Fibroblast of skin of right biceps (primary cell): ENCODE data around the gene ZNF71.
"Not testable (repeated sequence)": the region's sequence is repeated elsewhere in the genome, so short reads cannot be mapped to it uniquely, and the experiment has no call there.

ENCODE experiments used
- DNase-seq: peaks from one replicate; pipeline ENCODE4 v3.0.0-alpha.2; 2013

ZNF71 gene

DNA sequence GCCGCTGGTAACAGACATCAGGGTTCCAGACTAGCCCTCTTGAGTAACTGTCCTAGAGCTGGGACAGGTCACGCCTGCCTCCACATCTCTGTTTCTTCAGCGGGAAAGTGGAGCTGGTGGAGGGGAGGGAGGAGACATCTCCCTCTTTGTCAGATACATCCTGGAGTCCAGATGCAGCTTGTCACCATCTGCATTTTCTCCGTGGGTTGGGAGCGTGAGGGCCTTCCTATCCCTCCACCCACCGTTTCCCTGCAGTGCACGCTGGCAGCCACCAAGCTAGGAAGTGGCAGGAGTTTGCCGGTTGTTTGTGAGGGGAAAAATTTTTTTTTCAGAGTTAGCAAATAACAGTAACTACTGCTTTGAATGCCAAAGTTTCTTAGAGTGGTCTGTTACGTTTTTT is 27.9 kb downstream of the ZNF71 start:
- no peak for DNase-seq

DNA sequence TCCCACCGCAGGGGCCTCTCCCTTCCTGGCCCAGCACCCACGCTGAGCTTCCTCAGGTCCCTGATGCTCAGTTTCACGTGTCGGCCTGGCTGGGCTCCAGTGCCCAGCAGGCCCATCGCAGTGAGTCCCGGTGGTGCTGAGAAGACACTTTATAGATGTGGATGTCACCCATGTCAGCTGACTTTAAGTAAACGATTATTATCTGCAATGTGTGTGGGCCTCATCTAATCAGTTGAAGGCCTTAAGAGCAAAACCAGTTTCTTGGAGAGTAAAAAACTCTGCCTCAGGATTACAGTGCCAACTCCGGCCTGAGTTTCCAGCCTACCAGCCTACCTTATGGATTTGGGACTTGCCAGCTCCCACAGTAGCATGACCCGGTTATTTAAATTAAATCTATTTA is 30.6 kb downstream of the ZNF71 start:
- no peak for DNase-seq

DNA sequence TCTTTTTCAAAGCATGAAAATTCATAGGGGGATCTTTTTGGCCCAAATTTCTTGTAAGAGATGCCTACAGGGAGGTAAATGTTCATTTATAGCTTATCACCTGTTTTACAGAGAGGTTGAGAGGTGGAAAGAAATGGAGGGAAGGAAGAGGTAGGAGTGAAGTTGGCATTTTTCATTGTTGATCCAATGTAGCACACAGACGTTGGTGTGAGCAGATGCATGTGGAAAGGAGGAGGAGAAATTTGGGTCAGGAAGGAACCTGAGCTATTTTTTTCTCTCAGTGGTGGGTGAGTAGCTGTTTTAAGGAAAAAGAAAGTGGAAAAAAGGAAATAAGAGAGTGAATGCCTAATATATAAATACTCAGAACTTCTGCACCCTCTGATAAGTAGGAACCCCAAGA is 37.9 kb downstream of the ZNF71 start:
- DNase-seq, result no peak

DNA sequence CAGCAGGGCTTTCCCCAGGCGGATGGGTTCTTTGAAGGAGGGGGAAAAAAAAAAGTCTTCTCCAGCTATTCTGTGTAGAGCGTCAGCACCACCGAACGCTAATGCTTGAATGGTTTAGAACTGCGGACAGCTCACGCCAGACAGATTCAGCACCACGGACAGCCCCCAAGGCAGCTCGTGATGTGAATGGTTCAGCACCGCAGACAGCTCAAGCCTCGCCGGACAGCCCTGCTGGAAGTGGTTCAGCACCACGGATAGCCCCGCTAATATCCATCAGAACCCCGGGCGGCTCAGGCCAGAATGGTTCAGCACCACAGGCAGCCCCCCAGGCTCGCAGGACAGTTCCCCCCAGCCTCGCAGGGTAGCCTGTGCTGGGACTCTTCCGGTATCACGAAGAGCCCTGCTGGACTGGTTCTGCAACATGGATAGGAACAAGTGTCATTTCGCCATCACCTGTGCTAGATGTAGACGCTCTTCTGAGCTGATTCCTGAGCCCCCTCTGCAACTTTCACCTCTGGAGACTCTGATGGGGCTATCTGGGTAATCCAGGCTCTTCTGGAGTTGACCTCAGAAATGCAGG is 43.0 kb downstream of the ZNF71 start:
- peak; percentile 72 for DNase-seq

GRCh38 chr19:56639217-56639616 is 44.1 kb downstream of the ZNF71 start:
- peak; percentile 16 for DNase-seq

- no peak for DNase-seq
Observed at GRCh38 chr19:56642711-56643459, 47.8 kb downstream of the ZNF71 start, which contains the start of gene SMIM17. Gene SMIM17, plus strand, starts transcription at chr19:56643159. Its CDS starts 2,509 bp downstream, at chr19:56645668.

DNA sequence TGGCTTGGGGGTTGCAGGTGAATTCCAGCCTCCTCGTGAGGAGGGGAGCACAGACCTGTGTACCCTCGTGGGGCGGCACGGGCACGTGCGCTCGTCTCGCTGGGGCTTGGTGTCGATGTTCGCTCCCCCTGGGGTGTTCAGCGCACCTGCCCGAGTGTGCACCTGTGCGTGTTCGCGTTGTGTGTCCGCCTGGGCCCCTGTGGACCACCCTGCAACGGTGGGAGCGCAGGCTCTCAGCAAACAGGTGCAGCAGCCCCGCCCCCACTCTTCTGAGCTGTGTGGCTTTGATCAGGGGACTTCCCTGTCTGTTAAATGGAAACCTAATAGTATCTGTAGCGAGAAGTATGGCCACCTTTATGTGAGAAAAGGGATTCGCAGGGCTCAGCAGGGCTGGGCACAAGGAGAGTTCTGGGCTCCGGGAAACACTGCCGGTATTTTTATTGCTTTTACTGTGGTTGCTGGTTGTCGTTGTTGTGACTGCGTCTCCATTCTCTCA is 48.4 kb downstream of the ZNF71 start:
- no peak for DNase-seq

DNA sequence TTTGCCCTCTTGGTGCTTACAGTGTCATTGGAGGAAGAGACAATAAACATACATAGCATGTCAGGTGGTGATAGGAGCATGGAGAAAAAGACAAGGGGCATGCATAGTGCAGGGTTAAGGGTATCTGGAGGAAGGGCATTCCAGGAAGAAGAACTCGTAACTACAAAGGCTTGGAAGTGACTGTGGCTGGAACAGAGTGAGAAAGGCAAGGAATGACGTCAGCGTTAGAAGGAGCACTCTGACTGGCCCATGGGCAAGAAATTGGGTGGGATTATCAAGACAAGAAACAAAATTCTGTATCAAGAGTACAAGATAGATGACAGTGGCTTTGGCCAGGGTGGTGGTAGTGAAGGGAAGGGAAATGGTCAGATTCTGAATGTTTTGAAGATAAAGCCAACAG is 59.0 kb downstream of the ZNF71 start:
- DNase-seq, result no peak

DNA sequence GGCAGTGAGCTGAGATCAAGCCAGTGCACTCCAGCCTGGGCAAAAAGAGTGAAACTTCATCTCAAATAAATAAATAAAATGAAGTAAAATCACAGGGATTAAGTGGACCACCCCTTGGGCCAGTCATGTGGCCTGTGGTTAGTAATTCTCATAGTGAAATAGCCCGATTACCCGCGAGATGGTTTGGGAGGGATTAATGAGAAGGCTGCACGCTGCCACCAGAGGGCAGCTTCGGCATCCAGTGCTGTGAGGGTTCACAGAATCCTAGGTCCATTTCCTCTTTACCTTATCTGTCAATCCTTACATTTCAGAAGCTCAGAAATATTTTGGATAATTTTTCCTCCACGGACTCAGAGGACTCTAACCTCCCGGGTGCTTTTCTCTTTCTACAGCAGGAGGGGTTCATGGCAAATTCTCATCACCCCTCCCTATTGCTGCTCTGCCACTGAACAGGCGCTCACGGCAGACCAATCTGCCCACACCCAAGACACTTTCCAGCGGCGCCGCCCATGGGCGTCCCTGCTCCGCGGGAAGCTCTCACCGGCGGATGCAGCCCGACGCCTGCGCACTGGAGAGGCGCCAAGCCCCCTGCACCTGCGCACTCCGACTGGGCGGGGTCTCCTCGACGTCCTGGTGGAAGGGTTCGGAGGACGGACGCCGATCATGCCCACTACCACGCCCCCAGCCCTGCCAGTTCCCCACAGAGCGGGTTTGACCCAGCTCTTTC is 65.4 kb downstream of the ZNF71 start:
- no peak for DNase-seq

DNA sequence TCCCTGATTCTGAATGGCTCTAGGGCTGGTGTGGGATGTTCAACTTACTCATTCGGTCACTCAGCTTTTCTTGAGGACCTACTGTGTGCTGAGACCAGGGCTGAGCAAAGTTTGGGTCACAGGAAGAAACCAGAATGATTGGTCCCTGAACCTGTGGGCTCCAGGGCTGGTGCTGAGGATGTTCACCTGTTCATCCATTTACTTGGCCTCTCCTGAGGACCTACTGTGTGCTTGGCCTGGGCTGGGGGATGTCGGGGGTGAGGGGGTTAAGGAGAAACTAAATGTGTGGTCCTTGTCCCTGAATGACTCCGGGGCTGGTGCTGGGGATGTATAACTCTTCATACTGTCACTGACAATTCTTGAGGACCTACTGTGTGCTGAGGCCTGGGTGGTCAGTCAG is 66.1 kb downstream of the ZNF71 start:
- DNase-seq, result no peak

DNA sequence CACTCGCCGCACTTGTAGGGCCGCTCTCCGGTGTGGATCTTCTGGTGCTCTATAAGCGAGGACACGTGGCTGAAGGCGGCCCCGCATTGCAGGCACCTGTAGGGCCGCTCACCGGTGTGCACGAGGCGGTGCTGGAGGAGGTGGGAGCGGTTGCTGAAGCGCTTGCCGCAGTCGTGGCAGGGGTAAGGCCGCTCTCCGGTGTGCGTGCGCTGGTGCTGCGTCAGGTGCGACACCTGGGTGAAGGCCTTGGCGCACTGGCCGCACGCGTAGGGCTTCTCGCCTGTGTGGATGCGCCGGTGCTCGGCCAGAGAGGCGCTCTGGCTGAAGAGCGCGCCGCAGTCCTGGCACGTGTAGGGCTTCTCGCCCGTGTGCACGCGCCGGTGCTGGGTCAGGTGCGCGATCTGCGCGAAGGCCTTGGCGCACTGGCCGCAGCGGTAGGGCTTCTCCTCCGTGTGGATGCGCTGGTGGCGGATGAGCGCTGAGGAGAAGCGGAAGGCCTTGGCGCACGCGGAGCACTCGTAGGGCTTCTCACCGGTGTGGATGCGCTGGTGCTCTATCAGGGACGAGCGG is 68.9 kb downstream of the ZNF71 start:
- DNase-seq, result no peak

GRCh38 chr19:56664511-56664910 is 69.4 kb downstream of the ZNF71 start:
- DNase-seq, result no peak

DNA sequence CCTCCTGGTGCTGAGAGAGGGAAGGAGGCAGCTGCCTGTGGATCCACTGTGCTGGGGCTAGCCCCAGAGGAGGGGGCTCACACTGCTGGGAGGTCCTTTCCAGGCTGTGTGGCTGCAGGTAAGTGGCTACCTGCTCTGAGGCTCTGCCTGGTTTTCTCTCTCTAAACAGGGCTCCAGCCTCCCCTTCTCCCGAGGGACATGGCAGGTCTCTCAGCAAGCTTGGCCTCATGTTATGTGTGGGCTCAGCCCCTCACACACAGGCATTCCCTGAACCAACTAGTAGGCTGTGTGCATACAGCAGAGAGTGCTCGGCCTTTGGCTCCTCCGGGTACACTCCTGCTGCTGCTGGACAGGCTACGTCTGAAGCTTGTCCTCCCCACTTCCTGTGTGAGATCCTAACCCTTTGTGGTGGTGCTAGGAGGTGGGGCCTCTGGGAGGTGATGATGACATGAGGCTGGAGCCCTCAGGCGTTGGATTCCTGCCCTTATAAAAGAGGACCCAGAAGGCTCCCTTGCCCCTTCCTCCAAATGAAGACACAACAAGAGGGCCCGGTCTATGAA is 72.3 kb downstream of the ZNF71 start:
- DNase-seq, result no peak

- no peak for DNase-seq
Observed at GRCh38 chr19:56668676-56669075, 73.6 kb downstream of the ZNF71 start.

GRCh38 chr19:56670401-56670960 is 75.4 kb downstream of the ZNF71 start:
- no peak for DNase-seq

DNA sequence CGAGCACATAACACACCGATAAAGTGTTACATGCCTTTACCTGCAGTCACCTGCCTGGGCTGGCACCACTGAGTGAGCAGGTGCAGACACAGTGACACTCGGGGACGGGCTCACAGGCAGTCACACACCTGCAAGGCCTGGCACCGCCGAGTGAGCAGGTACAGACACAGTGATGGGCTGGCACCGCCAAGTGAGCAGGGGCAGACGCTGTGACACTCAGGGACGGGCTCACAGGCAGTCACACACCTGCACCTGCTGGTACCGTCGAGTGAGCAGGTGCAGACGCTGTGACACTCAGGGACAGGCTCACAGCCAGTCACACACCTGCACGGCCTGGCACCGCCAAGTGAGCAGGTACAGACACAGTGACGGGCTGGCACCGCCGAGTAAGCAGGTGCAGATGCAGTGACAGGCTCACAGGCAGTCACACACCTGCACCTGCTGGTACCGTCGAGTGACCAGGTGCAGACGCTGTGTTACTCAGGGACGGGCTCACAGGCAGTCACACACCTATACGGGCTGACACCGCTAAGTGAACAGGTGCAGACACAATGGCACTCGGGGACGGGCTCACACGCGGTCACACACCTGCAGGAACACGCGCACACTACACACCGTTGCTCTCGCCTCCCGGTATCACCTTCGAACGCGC is 76.0 kb downstream of the ZNF71 start:
- no peak for DNase-seq

- DNase-seq, result no peak
Observed at GRCh38 chr19:56671613-56671994, 76.5 kb downstream of the ZNF71 start, which contains the start of gene ZNF835. Gene ZNF835, minus strand, starts transcription at chr19:56671757. Its CDS starts 6,559 bp downstream, at chr19:56665198.

DNA sequence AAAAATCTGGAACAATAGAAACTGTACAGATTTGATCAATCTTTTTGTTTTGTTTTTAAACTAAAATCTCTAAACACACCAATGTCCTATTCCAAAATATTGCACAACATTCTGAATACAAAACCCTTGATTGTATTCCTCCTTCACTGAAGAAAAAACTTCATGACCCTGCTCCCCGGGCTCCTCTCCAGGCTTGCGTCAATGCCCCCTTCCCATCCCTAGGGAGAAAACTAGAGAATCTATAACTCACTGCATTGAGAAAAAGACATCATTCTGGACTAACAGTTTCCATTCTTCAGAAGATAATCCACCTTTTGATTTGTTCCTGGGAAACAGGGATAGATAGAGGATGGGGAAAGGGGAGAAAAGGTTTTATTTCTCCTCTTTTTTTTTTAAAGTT is 77.5 kb downstream of the ZNF71 start:
- not testable (repeated sequence) for DNase-seq
